Measurements from ENCODE around the gene FHIP1A. TPM values are rescaled to one million over a fixed set of nuclear protein-coding genes. Genes with fewer than 3 reads are reported as not detected.

FHIP1A gene
- total and polyA plus RNA-seq, 9 of the 15 experiments (the other 6 are each of a cell fraction or from before 2014, with no cell fraction given), result 0.01 to 0.95 (median 0.04) TPM; not detected in 4

DNA sequence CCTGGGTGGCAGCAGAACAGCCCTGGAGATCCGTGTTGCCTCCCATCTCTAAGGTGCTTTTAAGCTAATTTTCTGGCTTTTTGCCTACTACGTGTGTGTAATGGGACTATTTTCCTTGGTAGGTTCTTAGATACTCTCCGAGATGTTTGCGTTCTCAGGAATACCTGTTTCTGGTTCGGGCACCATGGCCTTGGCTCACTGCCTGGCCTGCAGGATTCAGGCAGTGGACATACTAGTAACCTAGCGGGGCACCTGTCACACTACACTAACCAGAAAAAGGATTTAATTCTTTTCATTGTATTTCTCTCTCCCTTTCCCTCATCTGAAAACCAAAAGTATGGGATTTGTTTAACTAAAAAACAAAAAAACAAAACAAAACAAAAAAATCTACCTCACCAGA lies 29.2 kb downstream of the FHIP1A start:
- H3K27ac ChIP-seq (ENCODE audit: extremely low read depth, low read depth, low read length), result no peak overlapping the region
- H3K27me3 ChIP-seq (ENCODE audit: control insufficient read depth in 2 of 2, insufficient read depth in 2 of 2, low read length in 2 of 2), result no peaks in the 10 kb centered on the region
- POLR2A ChIA-PET, result interaction anchor here (1.1 kb wide), 1 partner anchor 9 kb away, joined by 3 read pairs; no protein-coding TSS in a partner anchor
- H3K4me3 ChIP-seq, result no peak overlapping the region
- H3K79me2 ChIP-seq (ENCODE audit: control insufficient read depth, insufficient read depth, low read length), result no peaks in the 10 kb centered on the region
- BruUV-seq (replicated peaks), result no TSS peak
- no peak for DNase-seq (ENCODE audit: extremely low read depth in 1 of 4, low spot score in 3 of 4)
- no peak overlapping the region for H3K4me2 ChIP-seq (ENCODE audit: insufficient read depth, low read length)
- CTCF ChIA-PET (ENCODE audit: low intra/inter-chr PET ratio), result no interaction called here
- no peak for ATAC-seq
- H3K9me3 ChIP-seq (replicated peaks; ENCODE audit: control insufficient read depth, insufficient read depth, low read depth, low read length), result no peaks in the 10 kb centered on the region
- H4K20me1 ChIP-seq (replicated peaks; ENCODE audit: control insufficient read depth, insufficient read depth, low read length), result no peaks in the 10 kb centered on the region
- H3K9me1 ChIP-seq (ENCODE audit: control insufficient read depth, insufficient read depth, low read length), result no peaks in the 10 kb centered on the region
- H3K36me3 ChIP-seq (ENCODE audit: control insufficient read depth, insufficient read depth, low read length), result no peaks in the 10 kb centered on the region
- H3K4me1 ChIP-seq (replicated peaks in 1 of 2; ENCODE audit: control insufficient read depth in 2 of 2, insufficient read depth in 2 of 2, low read length in 2 of 2), result no peaks in the 10 kb centered on the region
- intact Hi-C loops (cut with micrococcal nuclease) (no loop called here), in situ Hi-C loops (cut with MboI) (no loop called here)
- H2AFZ ChIP-seq (ENCODE audit: low read depth, low read length), result no peak overlapping the region
- TF ChIP-seq NR2C1 (IDR thresholded peaks at IDR 0.05) (no peak), NR2C1 (tag; IDR thresholded peaks at IDR 0.05) (no peak), SIN3A (IDR thresholded peaks at IDR 0.05; ENCODE audit: borderline replicate concordance in 2 of 2, control insufficient read depth in 1 of 2, low read depth in 2 of 2, low read length in 2 of 2) (no peak), U2AF2 (optimal IDR thresholded peaks at IDR 0.05; ENCODE audit: low read depth, low read length) (no peak), HDAC3 (IDR thresholded peaks at IDR 0.05; ENCODE audit: borderline replicate concordance, partially characterized antibody) (no peak), ZNF165 (CRISPR knock-in tag; IDR thresholded peaks at IDR 0.05; ENCODE audit: borderline replicate concordance) (no peak), CBX5 (IDR thresholded peaks at IDR 0.05; ENCODE audit: borderline replicate concordance, low read depth) (no peak), ZNF830 (CRISPR knock-in tag; IDR thresholded peaks at IDR 0.05) (no peak), ATF1 (CRISPR knock-in tag; IDR thresholded peaks at IDR 0.05) (no peak), ATF1 (tag; IDR thresholded peaks at IDR 0.05) (no peak), MAFG (tag; conservative IDR thresholded peaks at IDR 0.05) (no peak)
- TF ChIP-seq, protein P1, sequence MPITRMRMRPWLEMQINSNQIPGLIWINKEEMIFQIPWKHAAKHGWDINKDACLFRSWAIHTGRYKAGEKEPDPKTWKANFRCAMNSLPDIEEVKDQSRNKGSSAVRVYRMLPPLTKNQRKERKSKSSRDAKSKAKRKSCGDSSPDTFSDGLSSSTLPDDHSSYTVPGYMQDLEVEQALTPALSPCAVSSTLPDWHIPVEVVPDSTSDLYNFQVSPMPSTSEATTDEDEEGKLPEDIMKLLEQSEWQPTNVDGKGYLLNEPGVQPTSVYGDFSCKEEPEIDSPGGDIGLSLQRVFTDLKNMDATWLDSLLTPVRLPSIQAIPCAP (CRISPR knock-in tag; IDR thresholded peaks at IDR 0.05; ENCODE audit: borderline replicate concordance), result no peak
- TF ChIP-seq, protein P2, sequence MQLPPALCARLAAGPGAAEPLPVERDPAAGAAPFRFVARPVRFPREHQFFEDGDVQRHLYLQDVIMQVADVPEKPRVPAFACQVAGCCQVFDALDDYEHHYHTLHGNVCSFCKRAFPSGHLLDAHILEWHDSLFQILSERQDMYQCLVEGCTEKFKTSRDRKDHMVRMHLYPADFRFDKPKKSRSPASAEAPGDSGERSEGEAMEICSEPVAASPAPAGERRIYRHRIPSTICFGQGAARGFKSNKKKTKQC (CRISPR knock-in tag; IDR thresholded peaks at IDR 0.05), result no peak
- TF ChIP-seq, protein P3, sequence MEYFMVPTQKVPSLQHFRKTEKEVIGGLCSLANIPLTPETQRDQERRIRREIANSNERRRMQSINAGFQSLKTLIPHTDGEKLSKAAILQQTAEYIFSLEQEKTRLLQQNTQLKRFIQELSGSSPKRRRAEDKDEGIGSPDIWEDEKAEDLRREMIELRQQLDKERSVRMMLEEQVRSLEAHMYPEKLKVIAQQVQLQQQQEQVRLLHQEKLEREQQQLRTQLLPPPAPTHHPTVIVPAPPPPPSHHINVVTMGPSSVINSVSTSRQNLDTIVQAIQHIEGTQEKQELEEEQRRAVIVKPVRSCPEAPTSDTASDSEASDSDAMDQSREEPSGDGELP (CRISPR knock-in tag; IDR thresholded peaks at IDR 0.05; ENCODE audit: borderline replicate concordance), result no peak
- TF ChIP-seq, protein P4, sequence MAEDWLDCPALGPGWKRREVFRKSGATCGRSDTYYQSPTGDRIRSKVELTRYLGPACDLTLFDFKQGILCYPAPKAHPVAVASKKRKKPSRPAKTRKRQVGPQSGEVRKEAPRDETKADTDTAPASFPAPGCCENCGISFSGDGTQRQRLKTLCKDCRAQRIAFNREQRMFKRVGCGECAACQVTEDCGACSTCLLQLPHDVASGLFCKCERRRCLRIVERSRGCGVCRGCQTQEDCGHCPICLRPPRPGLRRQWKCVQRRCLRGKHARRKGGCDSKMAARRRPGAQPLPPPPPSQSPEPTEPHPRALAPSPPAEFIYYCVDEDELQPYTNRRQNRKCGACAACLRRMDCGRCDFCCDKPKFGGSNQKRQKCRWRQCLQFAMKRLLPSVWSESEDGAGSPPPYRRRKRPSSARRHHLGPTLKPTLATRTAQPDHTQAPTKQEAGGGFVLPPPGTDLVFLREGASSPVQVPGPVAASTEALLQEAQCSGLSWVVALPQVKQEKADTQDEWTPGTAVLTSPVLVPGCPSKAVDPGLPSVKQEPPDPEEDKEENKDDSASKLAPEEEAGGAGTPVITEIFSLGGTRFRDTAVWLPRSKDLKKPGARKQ (CRISPR knock-in tag; IDR thresholded peaks at IDR 0.05), result no peak
- TF ChIP-seq, protein P5, sequence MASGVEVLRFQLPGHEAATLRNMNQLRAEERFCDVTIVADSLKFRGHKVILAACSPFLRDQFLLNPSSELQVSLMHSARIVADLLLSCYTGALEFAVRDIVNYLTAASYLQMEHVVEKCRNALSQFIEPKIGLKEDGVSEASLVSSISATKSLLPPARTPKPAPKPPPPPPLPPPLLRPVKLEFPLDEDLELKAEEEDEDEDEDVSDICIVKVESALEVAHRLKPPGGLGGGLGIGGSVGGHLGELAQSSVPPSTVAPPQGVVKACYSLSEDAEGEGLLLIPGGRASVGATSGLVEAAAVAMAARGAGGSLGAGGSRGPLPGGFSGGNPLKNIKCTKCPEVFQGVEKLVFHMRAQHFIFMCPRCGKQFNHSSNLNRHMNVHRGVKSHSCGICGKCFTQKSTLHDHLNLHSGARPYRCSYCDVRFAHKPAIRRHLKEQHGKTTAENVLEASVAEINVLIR (CRISPR knock-in tag; IDR thresholded peaks at IDR 0.05), result no peak
- 5% methylated on average over 5 of the region's 6 CpGs for WGBS (ENCODE audit: insufficient coverage, low coverage, missing lambda C conversion rate)
- H3K9ac ChIP-seq (ENCODE audit: insufficient read depth in 1 of 2, low read depth in 2 of 2, low read length in 2 of 2), result no peak overlapping the region
- no peak for FAIRE-seq
